Uterus (tissue), 4 donors: ENCODE measurements around the gene RBM26. TPM values are rescaled to one million over a fixed set of nuclear protein-coding genes. Genes with fewer than 3 reads are reported as not detected.

Source experiments
- DNase-seq, 2 donors: peaks; one replicate each; pipeline ENCODE4 v3.0.0-alpha.2; 2019 to 2020
- H3K27ac ChIP-seq, 2 donors: fragments of 200-600 bp; sonication (generic); 1 replicate in 1 of 2; 2 replicates in 1 of 2; pipeline ENCODE4 v1.5.1; 2016 to 2018
- H3K27me3 ChIP-seq, 2 donors: fragments of 200-600 bp; sonication (generic); one replicate each; pipeline ENCODE4 v1.5.1; 2018 to 2019; ENCODE audit warnings: control low read depth in 1 of 2
- H3K36me3 ChIP-seq, 2 donors: fragments of 200-600 bp; sonication (generic); one replicate each; pipeline ENCODE4 v1.5.1; 2019; ENCODE audit warnings: control low read depth in 1 of 2
- H3K4me1 ChIP-seq, 2 donors: fragments of 200-600 bp; sonication (generic); one replicate each; pipeline ENCODE4 v1.5.1; 2018 to 2019; ENCODE audit warnings: control low read depth in 1 of 2
- H3K4me3 ChIP-seq, 2 donors: fragments of 200-600 bp; sonication (generic); 1 replicate in 1 of 2; 2 replicates in 1 of 2; pipeline ENCODE4 v1.5.1; 2018 to 2019; ENCODE audit warnings: mild to moderate bottlenecking in 1 of 2
- H3K9me3 ChIP-seq, 2 donors: fragments of 200-600 bp; sonication (generic); one replicate each; pipeline ENCODE4 v1.5.1; 2019; ENCODE audit warnings: control low read depth in 1 of 2
- POLR2A ChIP-seq, 2 donors: fragments of 450-650 bp; IDR thresholded peaks; one replicate each; pipeline ENCODE4 v1.6.1; 2016; ENCODE audit warnings: antibody characterized with exemption in 2 of 2, mild to moderate bottlenecking in 1 of 2, moderate library complexity in 1 of 2
- intact Hi-C: fragments of 100-400 bp; cut with DNase I; formaldehyde crosslinking; loops from one replicate; pipeline ENCODE4 v1.15.1; 2023; ENCODE audit warnings: low total_unique reads
- total RNA-seq, 4 donors: library from RNA; depleted of rRNA in 3 of 4; stranded (reverse); fragments of >200 nt in 3 of 4; gene quantifications; one replicate each; pipeline versions ENCODE4 v1.1.0 to v1.2.4, GENCODE V29; 2014 to 2023
- TF ChIP-seq, protein P1 (sequence below), 4 experiments: fragments of 200-600 bp in 2 of 4; fragments of 450-650 bp in 2 of 4; sonication (generic) in 2 of 4; IDR thresholded peaks; one replicate each; pipeline ENCODE4 v1.5.1; 2016 to 2019; ENCODE audit warnings: antibody characterized with exemption in 4 of 4, mild to moderate bottlenecking in 2 of 4, moderate library complexity in 1 of 4
- donor health status: DM: yes; HTN: yes; CAD: no.

Gene RBM26
- total RNA-seq, 4 donors from 2014 or later = 33.8 to 83.8 (median 54.5) TPM

DNA sequence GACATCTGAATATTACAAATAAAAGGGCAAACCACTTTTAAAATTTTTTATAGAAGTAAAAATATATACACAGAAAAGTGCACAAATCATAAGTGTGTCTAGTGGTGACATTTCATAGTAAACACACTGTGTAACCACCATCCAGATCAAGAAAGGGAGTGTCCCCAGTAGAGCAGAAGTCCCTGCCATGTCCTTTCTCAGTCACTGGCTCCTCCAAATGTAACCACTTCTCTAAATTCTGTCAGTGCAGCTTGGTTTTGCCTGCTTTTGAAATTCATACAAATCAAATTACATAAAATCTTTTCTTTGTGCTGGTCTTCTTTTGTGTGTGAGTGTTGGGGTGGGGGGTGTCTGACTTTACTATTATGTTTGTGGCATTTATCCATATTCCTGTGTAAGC is 116.5 kb downstream of the RBM26 start:
- no peaks in the 10 kb centered on the region for H3K36me3 ChIP-seq
- H3K27me3 ChIP-seq = no peaks in the 10 kb centered on the region
- H3K9me3 ChIP-seq = no peaks in the 10 kb centered on the region
- no peak overlapping the region for H3K27ac ChIP-seq
- intact Hi-C loops = no loop called here
- no peak for DNase-seq
- TF ChIP-seq, protein P1, sequence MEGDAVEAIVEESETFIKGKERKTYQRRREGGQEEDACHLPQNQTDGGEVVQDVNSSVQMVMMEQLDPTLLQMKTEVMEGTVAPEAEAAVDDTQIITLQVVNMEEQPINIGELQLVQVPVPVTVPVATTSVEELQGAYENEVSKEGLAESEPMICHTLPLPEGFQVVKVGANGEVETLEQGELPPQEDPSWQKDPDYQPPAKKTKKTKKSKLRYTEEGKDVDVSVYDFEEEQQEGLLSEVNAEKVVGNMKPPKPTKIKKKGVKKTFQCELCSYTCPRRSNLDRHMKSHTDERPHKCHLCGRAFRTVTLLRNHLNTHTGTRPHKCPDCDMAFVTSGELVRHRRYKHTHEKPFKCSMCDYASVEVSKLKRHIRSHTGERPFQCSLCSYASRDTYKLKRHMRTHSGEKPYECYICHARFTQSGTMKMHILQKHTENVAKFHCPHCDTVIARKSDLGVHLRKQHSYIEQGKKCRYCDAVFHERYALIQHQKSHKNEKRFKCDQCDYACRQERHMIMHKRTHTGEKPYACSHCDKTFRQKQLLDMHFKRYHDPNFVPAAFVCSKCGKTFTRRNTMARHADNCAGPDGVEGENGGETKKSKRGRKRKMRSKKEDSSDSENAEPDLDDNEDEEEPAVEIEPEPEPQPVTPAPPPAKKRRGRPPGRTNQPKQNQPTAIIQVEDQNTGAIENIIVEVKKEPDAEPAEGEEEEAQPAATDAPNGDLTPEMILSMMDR (IDR thresholded peaks at IDR 0.05) = no peak
- TF ChIP-seq POLR2A (IDR thresholded peaks at IDR 0.05) = no peak
- H3K4me1 ChIP-seq = no peaks in the 10 kb centered on the region
- no peak overlapping the region for H3K4me3 ChIP-seq

DNA sequence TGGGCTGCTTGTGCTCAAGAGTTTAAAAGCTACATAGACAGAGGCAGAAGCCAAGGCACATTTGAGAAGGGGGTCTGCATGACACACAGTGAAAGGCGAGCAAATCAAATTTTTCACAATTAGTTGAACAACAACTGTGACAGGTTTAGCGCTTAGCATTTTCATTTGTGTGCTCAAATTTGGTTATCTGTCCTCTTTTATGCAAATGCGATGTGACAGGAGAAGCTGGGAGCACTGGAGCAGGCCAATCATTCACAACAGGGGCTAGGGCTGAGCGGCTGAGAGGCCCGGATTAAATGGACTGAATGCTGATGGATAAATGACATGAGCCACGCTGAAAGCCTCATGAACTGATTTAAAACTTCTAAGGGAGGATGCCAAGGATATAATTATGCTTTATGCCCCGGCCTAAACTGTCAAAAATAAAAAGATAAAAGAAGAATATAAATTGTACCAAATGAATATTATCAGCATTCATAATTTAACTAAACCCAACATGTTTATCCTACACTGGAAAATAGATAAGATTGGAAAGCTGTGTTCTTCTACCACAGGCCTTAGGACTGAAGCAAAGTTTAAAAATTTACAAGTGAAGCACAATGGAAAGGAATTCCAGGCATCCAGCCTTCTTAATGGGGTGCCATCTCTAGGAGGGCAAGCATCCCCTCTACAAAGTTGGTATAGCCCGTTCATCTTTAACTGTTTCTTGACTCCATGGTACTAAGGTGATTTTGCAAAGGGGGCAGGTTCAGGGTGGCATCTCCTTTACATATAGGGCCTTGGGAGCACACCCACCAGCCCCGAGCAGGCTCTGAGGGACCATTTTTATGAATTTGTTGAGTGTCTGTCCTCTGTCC is 117.9 kb downstream of the RBM26 start:
- no peaks in the 10 kb centered on the region for H3K27me3 ChIP-seq
- H3K4me3 ChIP-seq = no peak overlapping the region
- DNase-seq = no peak
- no peaks in the 10 kb centered on the region for H3K36me3 ChIP-seq
- TF ChIP-seq, protein P1 (IDR thresholded peaks at IDR 0.05) = no peak
- no peak for TF ChIP-seq POLR2A (IDR thresholded peaks at IDR 0.05)
- intact Hi-C loops = no loop called here
- H3K9me3 ChIP-seq = no peaks in the 10 kb centered on the region
- H3K4me1 ChIP-seq = no peaks in the 10 kb centered on the region
- no peak overlapping the region for H3K27ac ChIP-seq

DNA sequence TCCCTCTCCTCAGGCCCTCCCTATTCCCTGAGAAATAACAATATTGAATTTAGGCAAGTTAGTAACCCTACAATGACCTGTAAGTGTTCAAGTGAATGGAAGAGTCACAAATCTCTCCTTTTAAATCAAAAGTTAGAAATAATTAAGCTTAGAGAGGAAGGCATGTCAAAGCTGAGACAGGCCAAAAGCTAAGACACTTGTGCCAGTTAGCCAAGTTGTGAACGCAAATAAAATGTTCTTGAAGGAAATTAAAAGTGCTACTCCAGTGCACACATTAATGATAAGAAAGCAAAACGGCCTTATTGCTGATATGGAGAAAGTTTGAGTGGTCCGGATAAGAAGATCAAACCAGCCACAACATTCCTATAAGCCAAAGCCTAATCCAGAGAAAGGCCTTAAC is 120.9 kb downstream of the RBM26 start:
- intact Hi-C loops = no loop called here
- no peak for DNase-seq
- H3K36me3 ChIP-seq = no peaks in the 10 kb centered on the region
- no peak overlapping the region for H3K4me3 ChIP-seq
- no peaks in the 10 kb centered on the region for H3K27me3 ChIP-seq
- no peak for TF ChIP-seq POLR2A (IDR thresholded peaks at IDR 0.05)
- TF ChIP-seq, protein P1 (IDR thresholded peaks at IDR 0.05) = no peak
- H3K27ac ChIP-seq = no peak overlapping the region
- no peaks in the 10 kb centered on the region for H3K9me3 ChIP-seq
- no peaks in the 10 kb centered on the region for H3K4me1 ChIP-seq

DNA sequence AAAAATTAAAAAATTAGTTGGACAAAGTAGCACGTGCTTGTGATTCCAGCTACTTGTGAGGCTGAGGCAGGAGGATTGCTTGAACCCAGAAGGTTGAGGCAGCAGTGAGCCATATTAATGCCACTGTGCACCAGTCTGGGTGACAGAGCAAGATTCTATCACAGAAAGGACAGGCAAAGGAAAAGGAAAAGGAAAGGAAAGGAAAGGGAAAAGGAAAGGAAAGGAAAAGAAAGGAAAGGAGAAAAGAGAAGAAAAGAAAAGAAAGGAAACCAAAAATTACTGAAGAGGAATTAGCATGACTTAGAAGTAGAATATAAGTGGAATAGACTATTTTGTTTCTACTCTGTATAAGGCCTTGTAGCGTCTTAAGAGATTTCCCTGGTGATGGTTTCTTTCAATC is 122.3 kb downstream of the RBM26 start:
- H3K36me3 ChIP-seq = no peaks in the 10 kb centered on the region
- H3K27me3 ChIP-seq = no peaks in the 10 kb centered on the region
- intact Hi-C loops = no loop called here
- no peaks in the 10 kb centered on the region for H3K4me1 ChIP-seq
- TF ChIP-seq, protein P1 (IDR thresholded peaks at IDR 0.05) = no peak
- no peak for TF ChIP-seq POLR2A (IDR thresholded peaks at IDR 0.05)
- H3K4me3 ChIP-seq = no peak overlapping the region
- DNase-seq = no peak
- no peaks in the 10 kb centered on the region for H3K9me3 ChIP-seq
- no peak overlapping the region for H3K27ac ChIP-seq

DNA sequence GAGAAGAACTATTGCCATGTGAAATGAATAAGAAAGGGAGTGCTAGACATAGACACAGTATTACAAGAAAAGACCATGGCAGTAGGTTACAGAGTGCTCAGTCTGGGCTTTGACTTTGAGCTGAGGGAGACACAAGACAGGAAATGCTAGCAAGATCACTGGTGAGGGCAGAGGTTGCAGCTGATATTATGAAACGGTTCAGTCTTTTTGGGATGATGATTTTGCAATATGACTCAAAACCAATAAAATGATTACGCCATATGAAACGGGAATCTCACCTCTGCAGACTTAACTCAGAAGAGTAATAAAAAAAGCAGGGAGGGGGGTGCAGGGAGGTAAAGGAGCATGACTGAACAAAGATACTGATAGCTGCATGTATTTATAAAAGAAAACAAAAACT is 123.1 kb downstream of the RBM26 start:
- H3K4me3 ChIP-seq = no peak overlapping the region
- no peak for DNase-seq

More for the DNA sequence above, 123.1 kb downstream of the RBM26 start:
- Histone ChIP-seq H3K27ac (no peak overlapping the region), H3K4me1 (no peaks in the 10 kb centered on the region), H3K9me3 (no peaks in the 10 kb centered on the region), H3K27me3 (no peaks in the 10 kb centered on the region), H3K36me3 (no peaks in the 10 kb centered on the region)
- TF ChIP-seq, protein P1 (IDR thresholded peaks at IDR 0.05) = no peak
- no peak for TF ChIP-seq POLR2A (IDR thresholded peaks at IDR 0.05)
- intact Hi-C loops = no loop called here
